ENCODE data around the gene AHRR. TPM values are rescaled to one million over a fixed set of nuclear protein-coding genes. Genes with fewer than 3 reads are reported as not detected.

Gene AHRR
- total and polyA plus RNA-seq, 2 experiments from 2014 or later, result 0.27 to 1.8 TPM

DNA sequence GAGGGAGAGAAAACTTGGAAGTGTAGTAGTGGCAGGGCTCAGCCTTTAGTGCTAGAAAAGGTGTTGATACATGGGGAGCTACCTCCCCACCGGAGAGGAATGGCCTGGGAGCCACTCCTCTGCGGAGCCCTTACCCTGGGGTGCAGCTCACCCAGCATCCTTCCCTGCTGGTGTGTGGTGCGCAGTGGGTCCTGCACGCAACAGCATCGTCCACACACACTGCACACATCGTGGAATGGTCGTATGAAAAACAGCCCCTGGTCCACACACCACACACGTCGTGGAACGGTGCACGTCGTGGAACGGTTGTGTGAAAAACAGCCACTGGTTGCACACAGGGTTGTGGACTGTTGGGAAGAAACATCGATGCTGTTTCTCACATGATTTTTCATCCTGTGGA, 16.1 kb upstream of the AHRR start:
- no peak for TF ChIP-seq ZNF462 (CRISPR knock-in tag; IDR thresholded peaks at IDR 0.05)
- TF ChIP-seq EZH2 (IDR thresholded peaks at IDR 0.05; ENCODE audit: low read depth, unreplicated experiment), result no peak
- no peak for TF ChIP-seq EZH2phosphoT487 (IDR thresholded peaks at IDR 0.05; ENCODE audit: unreplicated experiment)
- TF ChIP-seq, protein P1, sequence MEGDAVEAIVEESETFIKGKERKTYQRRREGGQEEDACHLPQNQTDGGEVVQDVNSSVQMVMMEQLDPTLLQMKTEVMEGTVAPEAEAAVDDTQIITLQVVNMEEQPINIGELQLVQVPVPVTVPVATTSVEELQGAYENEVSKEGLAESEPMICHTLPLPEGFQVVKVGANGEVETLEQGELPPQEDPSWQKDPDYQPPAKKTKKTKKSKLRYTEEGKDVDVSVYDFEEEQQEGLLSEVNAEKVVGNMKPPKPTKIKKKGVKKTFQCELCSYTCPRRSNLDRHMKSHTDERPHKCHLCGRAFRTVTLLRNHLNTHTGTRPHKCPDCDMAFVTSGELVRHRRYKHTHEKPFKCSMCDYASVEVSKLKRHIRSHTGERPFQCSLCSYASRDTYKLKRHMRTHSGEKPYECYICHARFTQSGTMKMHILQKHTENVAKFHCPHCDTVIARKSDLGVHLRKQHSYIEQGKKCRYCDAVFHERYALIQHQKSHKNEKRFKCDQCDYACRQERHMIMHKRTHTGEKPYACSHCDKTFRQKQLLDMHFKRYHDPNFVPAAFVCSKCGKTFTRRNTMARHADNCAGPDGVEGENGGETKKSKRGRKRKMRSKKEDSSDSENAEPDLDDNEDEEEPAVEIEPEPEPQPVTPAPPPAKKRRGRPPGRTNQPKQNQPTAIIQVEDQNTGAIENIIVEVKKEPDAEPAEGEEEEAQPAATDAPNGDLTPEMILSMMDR (conservative IDR thresholded peaks at IDR 0.05; ENCODE audit: low read depth in 2 of 2), result no peak
- TF ChIP-seq POLR2AphosphoS5 (IDR thresholded peaks at IDR 0.05; ENCODE audit: low read depth), result no peak
- TF ChIP-seq JUNB (IDR thresholded peaks at IDR 0.05; ENCODE audit: unreplicated experiment), result no peak
- TF ChIP-seq ZNF331 (CRISPR knock-in tag; IDR thresholded peaks at IDR 0.05; ENCODE audit: low read depth), result no peak
- TF ChIP-seq STAT1 (IDR thresholded peaks at IDR 0.05; ENCODE audit: unreplicated experiment), result no peak
- TF ChIP-seq, protein P2, sequence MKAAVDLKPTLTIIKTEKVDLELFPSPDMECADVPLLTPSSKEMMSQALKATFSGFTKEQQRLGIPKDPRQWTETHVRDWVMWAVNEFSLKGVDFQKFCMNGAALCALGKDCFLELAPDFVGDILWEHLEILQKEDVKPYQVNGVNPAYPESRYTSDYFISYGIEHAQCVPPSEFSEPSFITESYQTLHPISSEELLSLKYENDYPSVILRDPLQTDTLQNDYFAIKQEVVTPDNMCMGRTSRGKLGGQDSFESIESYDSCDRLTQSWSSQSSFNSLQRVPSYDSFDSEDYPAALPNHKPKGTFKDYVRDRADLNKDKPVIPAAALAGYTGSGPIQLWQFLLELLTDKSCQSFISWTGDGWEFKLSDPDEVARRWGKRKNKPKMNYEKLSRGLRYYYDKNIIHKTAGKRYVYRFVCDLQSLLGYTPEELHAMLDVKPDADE (IDR thresholded peaks at IDR 0.05), result no peak
- no peak for TF ChIP-seq REST (IDR thresholded peaks at IDR 0.05; ENCODE audit: unreplicated experiment)
- TF ChIP-seq CREB1 (CRISPR knock-in tag; IDR thresholded peaks at IDR 0.05; ENCODE audit: low read depth), result no peak
- TF ChIP-seq ZNF114 (CRISPR knock-in tag; IDR thresholded peaks at IDR 0.05), result no peak
- no peak for TF ChIP-seq NANOG (IDR thresholded peaks at IDR 0.05; ENCODE audit: borderline replicate concordance)
- no peak for ATAC-seq
- no peak overlapping the region for H3K4me3 ChIP-seq
- no peak overlapping the region for H3K27ac ChIP-seq (ENCODE audit: low read depth)
- Mint-ChIP-seq H3K4me1 (peaks cover 40% of the 10 kb centered on the region), H3K27me3 (ENCODE audit: insufficient read depth, low read depth, poor library complexity) (peaks cover 4% of the 10 kb centered on the region), H3K27ac (no peak overlapping the region; the same call in 1 of the 2 replicates), H3K36me3 (ENCODE audit: low read depth) (peaks cover 13% of the 10 kb centered on the region), H3K4me3 (no peak overlapping the region), H3K9me3 (no peaks in the 10 kb centered on the region; the same call in 2 of the 3 replicates)
- H3K36me3 ChIP-seq (ENCODE audit: insufficient read depth), result no peaks in the 10 kb centered on the region
- H3K27me3 ChIP-seq (ENCODE audit: insufficient read depth), result no peaks in the 10 kb centered on the region
- H3K4me2 ChIP-seq, result no peak overlapping the region
- H3K9me2 ChIP-seq (ENCODE audit: insufficient read depth), result no peaks in the 10 kb centered on the region
- no peaks in the 10 kb centered on the region for H3F3A ChIP-seq (replicated peaks; ENCODE audit: low read depth)
- H3K4me1 ChIP-seq (ENCODE audit: insufficient read depth), result no peaks in the 10 kb centered on the region
- peaks cover 2% of the 10 kb centered on the region; the same call in 1 of the 2 replicates for H4K20me1 ChIP-seq (replicated peaks; ENCODE audit: insufficient read depth)
- peaks cover 4% of the 10 kb centered on the region for H3K79me2 ChIP-seq (replicated peaks; ENCODE audit: insufficient read depth)
- no peak for DNase-seq (ENCODE audit: low spot score)
- no peak overlapping the region for H2AFZ ChIP-seq
